GM23248 (cell line): ENCODE results near the gene MEIS2.

Source experiments
- EZH2 ChIP-seq: fragments of 200-600 bp; sonication (generic); IDR thresholded peaks from 2 replicates; pipeline ENCODE4 v1.6.1; 2018; ENCODE audit warnings: antibody characterized with exemption, mild to moderate bottlenecking; ENCODE audit not compliant: insufficient read depth, poor library complexity, severe bottlenecking
- EZH2phosphoT487 ChIP-seq: fragments of 200-600 bp; sonication (generic); IDR thresholded peaks from 2 replicates; pipeline ENCODE4 v1.6.1; 2018; ENCODE audit warnings: antibody characterized with exemption, moderate library complexity, mild to moderate bottlenecking, low read depth; ENCODE audit not compliant: insufficient read depth

GRCh38 chr15:36961956-36962355 lies 138.4 kb downstream of the MEIS2 start:
- TF ChIP-seq EZH2phosphoT487 (no peak), EZH2 (no peak)
